NB4 (cell line): ENCODE data around the gene MCC.

Experiments
- MYC ChIP-seq: IDR thresholded peaks from 2 replicates; pipeline ENCODE4 v1.6.1; 2011; ENCODE audit warnings: low read depth, low read length
- POLR2A ChIP-seq: IDR thresholded peaks from 2 replicates; pipeline ENCODE4 v1.6.1; 2011; ENCODE audit warnings: mild to moderate bottlenecking; ENCODE audit not compliant: insufficient read length; ENCODE audit errors: extremely low read depth
- TF ChIP-seq, protein P1 (sequence below): IDR thresholded peaks from one replicate; pipeline ENCODE4 v1.5.1; 2012; ENCODE audit warnings: low read depth, low read length
- TF ChIP-seq, protein P2 (sequence below): IDR thresholded peaks from 2 replicates; pipeline ENCODE4 v1.6.1; 2011; ENCODE audit warnings: low read depth, low read length

DNA sequence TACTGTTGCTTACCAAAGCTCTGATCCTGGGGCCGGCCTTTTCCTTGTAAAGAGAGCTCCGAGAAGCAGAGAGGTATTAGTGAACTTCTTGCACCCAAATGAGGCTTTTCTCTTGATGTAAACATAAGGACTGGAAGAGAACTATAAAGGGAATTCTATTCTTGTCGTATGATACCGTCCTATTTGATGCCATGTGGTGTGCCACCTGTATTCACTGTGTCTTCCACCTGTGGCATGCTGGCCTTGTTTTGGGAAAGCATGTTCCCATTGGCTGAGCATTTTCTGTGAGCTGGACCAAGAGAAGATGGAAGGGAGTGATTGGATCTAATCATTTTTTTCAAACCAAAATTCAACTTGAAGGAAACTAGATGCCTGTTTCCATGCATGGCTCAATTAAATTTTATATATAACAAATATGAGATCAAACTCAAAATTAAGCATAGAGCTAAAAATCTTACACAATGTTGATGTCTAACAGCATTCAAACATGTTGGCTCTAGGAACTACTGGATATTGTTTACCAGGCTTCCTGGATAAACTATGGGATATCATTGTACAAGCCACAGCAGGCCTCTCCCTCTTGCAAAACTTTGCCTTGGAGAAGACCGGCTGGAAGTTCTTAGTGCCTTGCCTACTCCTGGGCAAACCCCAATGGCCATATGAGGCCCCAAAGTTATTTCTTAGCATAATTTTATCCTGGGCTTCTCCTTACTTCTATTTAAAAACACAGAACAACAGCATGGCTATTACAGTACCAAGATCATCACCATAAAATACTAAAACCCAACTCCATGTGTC lies 168.8 kb downstream of the MCC start:
- TF ChIP-seq POLR2A (no peak), MYC (no peak)
- TF ChIP-seq, protein P1, sequence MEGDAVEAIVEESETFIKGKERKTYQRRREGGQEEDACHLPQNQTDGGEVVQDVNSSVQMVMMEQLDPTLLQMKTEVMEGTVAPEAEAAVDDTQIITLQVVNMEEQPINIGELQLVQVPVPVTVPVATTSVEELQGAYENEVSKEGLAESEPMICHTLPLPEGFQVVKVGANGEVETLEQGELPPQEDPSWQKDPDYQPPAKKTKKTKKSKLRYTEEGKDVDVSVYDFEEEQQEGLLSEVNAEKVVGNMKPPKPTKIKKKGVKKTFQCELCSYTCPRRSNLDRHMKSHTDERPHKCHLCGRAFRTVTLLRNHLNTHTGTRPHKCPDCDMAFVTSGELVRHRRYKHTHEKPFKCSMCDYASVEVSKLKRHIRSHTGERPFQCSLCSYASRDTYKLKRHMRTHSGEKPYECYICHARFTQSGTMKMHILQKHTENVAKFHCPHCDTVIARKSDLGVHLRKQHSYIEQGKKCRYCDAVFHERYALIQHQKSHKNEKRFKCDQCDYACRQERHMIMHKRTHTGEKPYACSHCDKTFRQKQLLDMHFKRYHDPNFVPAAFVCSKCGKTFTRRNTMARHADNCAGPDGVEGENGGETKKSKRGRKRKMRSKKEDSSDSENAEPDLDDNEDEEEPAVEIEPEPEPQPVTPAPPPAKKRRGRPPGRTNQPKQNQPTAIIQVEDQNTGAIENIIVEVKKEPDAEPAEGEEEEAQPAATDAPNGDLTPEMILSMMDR, result no peak
- TF ChIP-seq, protein P2, sequence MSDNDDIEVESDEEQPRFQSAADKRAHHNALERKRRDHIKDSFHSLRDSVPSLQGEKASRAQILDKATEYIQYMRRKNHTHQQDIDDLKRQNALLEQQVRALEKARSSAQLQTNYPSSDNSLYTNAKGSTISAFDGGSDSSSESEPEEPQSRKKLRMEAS, result no peak
